H1 (cell line): ENCODE measurements around the gene HMGN2. TPM values are rescaled to one million over a fixed set of nuclear protein-coding genes. Genes with fewer than 3 reads are reported as not detected.

Experiments used
- BACH1 ChIP-seq: IDR thresholded peaks from 2 replicates; pipeline ENCODE4 v1.6.1; 2012; ENCODE audit warnings: low read length, improper control_type of control experiment
- SRF ChIP-seq: IDR thresholded peaks from 2 replicates; pipeline ENCODE4 v1.6.1; 2011; ENCODE audit warnings: mild to moderate bottlenecking, low read depth, low read length, moderate library complexity
- TBP ChIP-seq: IDR thresholded peaks from 2 replicates; pipeline ENCODE4 v1.6.1; 2011; ENCODE audit warnings: low read depth, low read length, improper control_type of control experiment
- polyA plus RNA-seq, 7 experiments: library from polyadenylated mRNA; depleted of rRNA in 3 of 7; stranded (reverse) in 5 of 7; unstranded in 2 of 7; fragments of >200 nt in 5 of 7; fragments of 200-250 nt in 2 of 7; gene quantifications; 1 replicate in 5 of 7; 2 replicates in 1 of 7; 4 replicates in 1 of 7; pipeline versions ENCODE4 v1.2.1 to v1.2.3, GENCODE V29; 2011 to 2013; ENCODE audit warnings: missing spikeins in 2 of 7, mixed read lengths in 2 of 7
- total RNA-seq: library from RNA; stranded (reverse); fragmentation: NEBNext Ultra II Directional; extraction: Animal tissue kit (Norgen Biotek cat#: 25700); gene quantifications from 2 replicates; pipeline ENCODE4 v1.2.1, GENCODE V29; 2021

Gene HMGN2
- total and polyA plus RNA-seq, 2 of the 8 experiments (the other 6 are each of a cell fraction or from before 2014, with no cell fraction given) = 254 to 453 TPM

- TF ChIP-seq BACH1 (no peak), TBP (no peak), SRF (no peak)
Observed at GRCh38 chr1:26496861-26497260, 24.6 kb downstream of the HMGN2 start (continued).
